ENCODE results near the gene KAZN.

DNA sequence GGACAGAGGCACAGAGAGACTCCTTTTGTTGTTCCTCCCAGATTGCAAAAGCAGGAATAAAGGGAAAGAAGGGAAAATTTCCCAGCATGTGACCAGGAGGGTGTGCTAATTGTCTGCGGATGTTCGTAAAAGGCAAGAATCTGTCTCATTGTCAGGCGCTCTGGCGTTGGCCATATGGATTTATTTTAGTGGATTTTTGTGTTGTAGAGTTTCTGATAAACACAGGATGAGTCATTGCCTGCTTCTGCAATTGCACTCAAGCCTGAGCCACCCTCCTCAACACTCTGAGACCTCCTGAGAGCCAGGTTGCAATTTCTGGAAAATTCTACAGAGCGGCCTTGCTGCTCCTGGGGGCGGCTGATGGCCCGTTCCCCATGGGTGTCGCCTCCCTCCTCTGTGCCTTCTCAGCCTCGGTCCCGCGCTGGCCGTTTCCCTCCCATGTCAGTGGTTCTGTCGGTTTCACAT lies 227.7 kb downstream of the KAZN start:
- TF ChIP-seq, protein P1, sequence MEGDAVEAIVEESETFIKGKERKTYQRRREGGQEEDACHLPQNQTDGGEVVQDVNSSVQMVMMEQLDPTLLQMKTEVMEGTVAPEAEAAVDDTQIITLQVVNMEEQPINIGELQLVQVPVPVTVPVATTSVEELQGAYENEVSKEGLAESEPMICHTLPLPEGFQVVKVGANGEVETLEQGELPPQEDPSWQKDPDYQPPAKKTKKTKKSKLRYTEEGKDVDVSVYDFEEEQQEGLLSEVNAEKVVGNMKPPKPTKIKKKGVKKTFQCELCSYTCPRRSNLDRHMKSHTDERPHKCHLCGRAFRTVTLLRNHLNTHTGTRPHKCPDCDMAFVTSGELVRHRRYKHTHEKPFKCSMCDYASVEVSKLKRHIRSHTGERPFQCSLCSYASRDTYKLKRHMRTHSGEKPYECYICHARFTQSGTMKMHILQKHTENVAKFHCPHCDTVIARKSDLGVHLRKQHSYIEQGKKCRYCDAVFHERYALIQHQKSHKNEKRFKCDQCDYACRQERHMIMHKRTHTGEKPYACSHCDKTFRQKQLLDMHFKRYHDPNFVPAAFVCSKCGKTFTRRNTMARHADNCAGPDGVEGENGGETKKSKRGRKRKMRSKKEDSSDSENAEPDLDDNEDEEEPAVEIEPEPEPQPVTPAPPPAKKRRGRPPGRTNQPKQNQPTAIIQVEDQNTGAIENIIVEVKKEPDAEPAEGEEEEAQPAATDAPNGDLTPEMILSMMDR (IDR thresholded peaks at IDR 0.05; ENCODE audit: insufficient read depth, low read depth, low read length), result no peak
- no peak for TF ChIP-seq EZH2 (IDR thresholded peaks at IDR 0.05; ENCODE audit: insufficient read depth, low read length)
